Measurements from ENCODE around the gene LPAR3. TPM values are rescaled to one million over a fixed set of nuclear protein-coding genes. Genes with fewer than 3 reads are reported as not detected.

Gene LPAR3
- polyA plus RNA-seq, 3 donors: not detected

- peaks cover 8% of the 10 kb centered on the region for H3K4me1 Mint-ChIP-seq
- Histone ChIP-seq H3K4me1 (ENCODE audit: control insufficient read depth in 1 of 2, insufficient read depth in 2 of 2, low read length in 2 of 2) (peaks cover 2 to 5% of the 10 kb centered on the region in 2 donors), H4K20me1 (ENCODE audit: insufficient read depth, low read length) (no peaks in the 10 kb centered on the region), H3K79me2 (ENCODE audit: insufficient read depth, low read length) (no peaks in the 10 kb centered on the region), H3K9ac (ENCODE audit: insufficient read depth, low read length, poor library complexity, severe bottlenecking) (no peak overlapping the region), H3K4me3 (replicated peaks in 1 of 3; ENCODE audit: low read depth in 2 of 3, low read length in 3 of 3) (no peak overlapping the region), H3K4me2 (replicated peaks; ENCODE audit: extremely low read depth, low read length, poor library complexity, severe bottlenecking) (no peak overlapping the region), H3K27me3 (ENCODE audit: control insufficient read depth in 2 of 2, insufficient read depth in 2 of 2, low read length in 2 of 2) (no peaks in the 10 kb centered on the region), H2AFZ (ENCODE audit: insufficient read depth, low read depth, low read length, poor library complexity, severe bottlenecking) (no peak overlapping the region), H3K27ac (ENCODE audit: low read depth in 1 of 2, low read length in 2 of 2) (no peak overlapping the region), H3K9me3 (replicated peaks in 1 of 2; ENCODE audit: control insufficient read depth in 1 of 2, insufficient read depth in 1 of 2, low read length in 2 of 2) (no peaks in the 10 kb centered on the region), H3K36me3 (replicated peaks in 1 of 2; ENCODE audit: control insufficient read depth in 1 of 2, insufficient read depth in 2 of 2, low read length in 2 of 2) (no peaks in the 10 kb centered on the region)
- no peak for DNase-seq
- 96% methylated on average over 3 of the region's 4 CpGs for WGBS (ENCODE audit: insufficient coverage)
- intact Hi-C loops (cut with micrococcal nuclease): loop anchor here in 1 of 2 donors (5.0 kb wide), 2 partner anchors 168 to 312 kb away; no protein-coding TSS in a partner anchor
- H3K27ac Mint-ChIP-seq: no peak overlapping the region
- no peaks in the 10 kb centered on the region for H3K9me3 Mint-ChIP-seq
- peaks cover 0 to 5% (median 2%) of the 10 kb centered on the region in 3 donors for H3K27me3 Mint-ChIP-seq (ENCODE audit: low read depth in 3 of 3)
- H3K4me3 Mint-ChIP-seq: no peak overlapping the region
- H3K36me3 Mint-ChIP-seq: no peaks in the 10 kb centered on the region
- no peak for TF ChIP-seq CTCF (IDR thresholded peaks at IDR 0.05)
Measured at GRCh38 chr1:84940481-84940880, 47.5 kb upstream of the LPAR3 start.

- H3K36me3 ChIP-seq (replicated peaks in 1 of 2; ENCODE audit: control insufficient read depth in 1 of 2, insufficient read depth in 2 of 2, low read length in 2 of 2): no peaks in the 10 kb centered on the region
- H3K79me2 ChIP-seq (ENCODE audit: insufficient read depth, low read length): no peaks in the 10 kb centered on the region
- H4K20me1 ChIP-seq (ENCODE audit: insufficient read depth, low read length): no peaks in the 10 kb centered on the region
- no peaks in the 10 kb centered on the region for H3K9me3 Mint-ChIP-seq
- H3K4me3 Mint-ChIP-seq: no peak overlapping the region
- no peaks in the 10 kb centered on the region for H3K36me3 Mint-ChIP-seq
- peaks cover 0 to 3% of the 10 kb centered on the region in 2 donors for H3K4me1 ChIP-seq (ENCODE audit: control insufficient read depth in 1 of 2, insufficient read depth in 2 of 2, low read length in 2 of 2)
- H3K4me2 ChIP-seq (replicated peaks; ENCODE audit: extremely low read depth, low read length, poor library complexity, severe bottlenecking): no peak overlapping the region
- no peak overlapping the region for H3K4me3 ChIP-seq (replicated peaks in 1 of 3; ENCODE audit: low read depth in 2 of 3, low read length in 3 of 3)
- H3K27ac ChIP-seq (ENCODE audit: low read depth in 1 of 2, low read length in 2 of 2): no peak overlapping the region
- no peak overlapping the region for H3K27ac Mint-ChIP-seq
- 89% methylated on average over 11 of the region's 11 CpGs for WGBS (ENCODE audit: insufficient coverage)
- peaks cover 0 to 5% (median 2%) of the 10 kb centered on the region in 3 donors for H3K27me3 Mint-ChIP-seq (ENCODE audit: low read depth in 3 of 3)
- H3K9ac ChIP-seq (ENCODE audit: insufficient read depth, low read length, poor library complexity, severe bottlenecking): no peak overlapping the region
- no peaks in the 10 kb centered on the region for H3K9me3 ChIP-seq (replicated peaks in 1 of 2; ENCODE audit: control insufficient read depth in 1 of 2, insufficient read depth in 1 of 2, low read length in 2 of 2)
- H3K4me1 Mint-ChIP-seq: peaks cover 3% of the 10 kb centered on the region
- intact Hi-C loops (cut with micrococcal nuclease): loop anchor here in 1 of 2 donors (5.0 kb wide), 2 partner anchors 167 to 313 kb away; no protein-coding TSS in a partner anchor
- DNase-seq: no peak
- no peak for TF ChIP-seq CTCF (IDR thresholded peaks at IDR 0.05)
- no peaks in the 10 kb centered on the region for H3K27me3 ChIP-seq (ENCODE audit: control insufficient read depth in 2 of 2, insufficient read depth in 2 of 2, low read length in 2 of 2)
- no peak overlapping the region for H2AFZ ChIP-seq (ENCODE audit: insufficient read depth, low read depth, low read length, poor library complexity, severe bottlenecking)
Measured at GRCh38 chr1:84939761-84940160, 46.8 kb upstream of the LPAR3 start.

Data from CD14-positive monocyte (primary cell).